GM21737 (cell line): ENCODE measurements around the gene FAM47C.
"Not testable (repeated sequence)": the region's sequence is repeated elsewhere in the genome, so short reads cannot be mapped to it uniquely, and the experiment has no call there.

Experiments
- ATAC-seq: cut with Tn5 transposase; IDR thresholded peaks from one replicate; pipeline ENCODE4 v1.9.1; 2021; ENCODE audit warnings: mild to moderate bottlenecking, moderate library complexity; ENCODE audit not compliant: unreplicated experiment

Gene FAM47C

GRCh38 chrX:37008182-37008581, at the start of gene FAM47C:
TSS of gene FAM47C (plus strand) at chrX:37008366. CDS start at chrX:37008411, 45 bp downstream.
- ATAC-seq, result not testable (repeated sequence)

DNA sequence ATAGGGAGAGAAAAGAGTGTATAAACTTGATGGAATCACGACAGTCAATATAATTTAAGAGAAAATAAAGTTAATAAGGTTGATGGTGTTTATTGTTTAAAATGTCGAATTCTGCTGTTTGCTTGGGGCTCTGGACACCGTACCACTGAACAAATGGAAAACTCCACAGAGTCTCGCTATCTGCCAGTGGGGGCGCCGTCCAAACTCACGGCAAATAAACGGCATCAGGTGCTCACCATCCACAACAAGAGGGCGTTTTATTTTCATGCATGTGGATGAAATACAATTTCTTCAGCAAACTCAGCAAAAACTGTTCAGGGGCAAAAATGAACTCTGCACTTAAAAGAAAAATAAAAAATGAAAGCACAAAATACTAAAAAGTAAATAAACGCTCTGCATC, 46.6 kb upstream of the FAM47C start:
- ATAC-seq, result no peak

- no peak for ATAC-seq
Observed at GRCh38 chrX:36963069-36963808, 44.9 kb upstream of the FAM47C start.

GRCh38 chrX:36963852-36964251, 44.3 kb upstream of the FAM47C start:
- ATAC-seq, result no peak

- no peak for ATAC-seq
Observed at GRCh38 chrX:36973575-36973974, 34.6 kb upstream of the FAM47C start.

GRCh38 chrX:36974911-36975310, 33.3 kb upstream of the FAM47C start:
- no peak for ATAC-seq

DNA sequence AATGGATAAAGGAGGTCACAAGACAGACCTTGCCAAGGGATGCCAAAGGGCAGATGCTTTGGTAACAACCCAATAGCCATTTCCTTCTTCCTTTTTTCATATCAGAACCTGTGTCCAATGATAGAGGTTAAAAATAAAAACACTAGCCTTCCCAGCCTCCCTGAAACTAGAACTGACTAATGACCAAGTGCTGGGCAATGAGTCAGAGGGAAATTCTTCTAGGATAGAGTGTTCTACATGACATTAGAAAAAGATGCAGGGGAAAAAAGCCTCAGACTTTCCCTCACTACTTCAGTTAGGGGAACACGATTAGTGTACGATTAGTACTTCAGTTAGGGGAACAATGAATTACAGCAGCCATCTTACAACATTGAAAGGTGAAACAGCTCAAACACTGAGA, 29.3 kb upstream of the FAM47C start:
- no peak for ATAC-seq

GRCh38 chrX:36983831-36984230, 24.3 kb upstream of the FAM47C start:
- ATAC-seq, result no peak

- not testable (repeated sequence) for ATAC-seq
Observed at GRCh38 chrX:36985416-36986209, 22.6 kb upstream of the FAM47C start.

DNA sequence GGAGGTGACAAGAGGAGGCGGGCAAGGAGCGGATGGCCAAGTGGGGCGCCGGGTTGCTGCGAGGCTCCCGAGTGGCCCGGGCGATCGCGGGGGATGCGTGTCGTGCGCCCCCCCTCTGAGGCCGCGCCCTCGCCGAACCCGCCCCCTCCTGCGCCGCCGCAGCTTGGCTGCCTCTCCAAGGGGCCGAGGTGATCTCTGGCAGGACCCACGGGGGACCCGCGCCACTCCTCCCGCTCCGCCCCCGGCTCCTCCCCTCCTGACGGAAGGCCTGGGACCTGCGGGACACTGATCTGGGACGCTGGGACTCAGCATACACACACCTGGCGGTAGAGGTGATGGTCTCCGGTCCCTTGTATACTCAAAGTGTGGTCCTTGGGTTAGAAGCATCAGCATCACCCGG, 21.9 kb upstream of the FAM47C start:
- ATAC-seq, result no peak

DNA sequence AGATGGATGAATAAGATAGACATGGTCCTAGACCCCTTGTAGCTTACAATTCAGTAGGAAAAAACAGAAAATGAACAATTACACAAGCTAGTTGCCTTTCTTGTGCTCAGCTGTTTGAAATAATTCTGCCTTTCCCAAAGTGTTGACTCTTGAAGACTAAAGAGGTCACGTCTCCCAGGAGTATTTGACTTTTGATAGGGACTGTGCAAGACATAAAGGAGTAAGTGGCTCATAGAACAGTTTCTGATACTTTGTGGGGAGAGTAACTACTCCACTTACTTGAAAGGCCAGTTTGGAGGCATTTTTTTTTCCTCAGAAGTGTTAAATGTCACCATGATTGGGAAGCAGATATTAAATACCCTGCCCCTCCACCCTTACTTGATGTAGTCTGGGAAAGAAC, 21.0 kb upstream of the FAM47C start:
- ATAC-seq, result not testable (repeated sequence)

DNA sequence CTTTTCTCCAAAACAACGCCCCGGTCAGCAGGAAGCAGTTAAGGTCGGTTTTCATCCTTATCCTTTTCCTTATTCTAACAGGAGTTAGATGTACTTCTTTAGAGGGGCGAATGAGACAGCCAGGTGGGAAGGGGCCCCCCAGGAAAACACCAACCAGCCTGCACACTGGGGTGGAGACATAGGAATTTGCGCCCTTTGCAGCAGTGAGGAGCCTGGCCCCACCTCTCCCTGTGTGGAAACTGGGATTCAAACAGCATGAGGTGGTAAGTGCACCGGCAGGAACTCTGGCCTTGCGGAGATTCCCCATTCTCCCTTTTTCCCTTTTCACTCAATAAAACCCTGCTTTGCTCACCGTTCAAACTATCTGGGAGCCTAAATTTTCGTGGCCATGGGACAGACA, 8.0 kb upstream of the FAM47C start:
- ATAC-seq, result no peak

DNA sequence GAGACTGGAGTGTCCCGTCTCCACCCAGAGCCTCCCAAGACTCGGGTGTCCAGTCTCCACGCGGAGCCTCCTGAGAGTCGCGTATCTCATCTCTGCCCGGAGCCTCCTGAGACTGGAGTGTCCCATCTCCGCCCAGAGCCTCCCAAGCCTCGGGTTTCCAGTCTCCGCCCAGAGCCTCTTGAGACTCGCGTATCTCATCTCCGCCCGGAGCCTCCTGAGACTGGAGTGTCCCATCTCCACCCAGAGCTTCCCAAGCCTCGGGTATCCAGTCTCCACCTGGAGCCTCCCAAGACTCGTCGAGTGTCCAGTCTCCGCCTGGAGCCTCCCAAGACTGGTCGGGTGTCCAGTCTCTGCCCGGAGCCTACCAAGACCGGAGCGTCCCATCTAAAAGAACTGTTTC, 2.3 kb downstream of the FAM47C start:
- no peak for ATAC-seq

GRCh38 chrX:37034260-37034659, 26.1 kb downstream of the FAM47C start:
- not testable (repeated sequence) for ATAC-seq

GRCh38 chrX:37036674-37037220, 28.6 kb downstream of the FAM47C start:
- ATAC-seq, result not testable (repeated sequence)

- not testable (repeated sequence) for ATAC-seq
Observed at GRCh38 chrX:37038814-37039213, 30.6 kb downstream of the FAM47C start.

DNA sequence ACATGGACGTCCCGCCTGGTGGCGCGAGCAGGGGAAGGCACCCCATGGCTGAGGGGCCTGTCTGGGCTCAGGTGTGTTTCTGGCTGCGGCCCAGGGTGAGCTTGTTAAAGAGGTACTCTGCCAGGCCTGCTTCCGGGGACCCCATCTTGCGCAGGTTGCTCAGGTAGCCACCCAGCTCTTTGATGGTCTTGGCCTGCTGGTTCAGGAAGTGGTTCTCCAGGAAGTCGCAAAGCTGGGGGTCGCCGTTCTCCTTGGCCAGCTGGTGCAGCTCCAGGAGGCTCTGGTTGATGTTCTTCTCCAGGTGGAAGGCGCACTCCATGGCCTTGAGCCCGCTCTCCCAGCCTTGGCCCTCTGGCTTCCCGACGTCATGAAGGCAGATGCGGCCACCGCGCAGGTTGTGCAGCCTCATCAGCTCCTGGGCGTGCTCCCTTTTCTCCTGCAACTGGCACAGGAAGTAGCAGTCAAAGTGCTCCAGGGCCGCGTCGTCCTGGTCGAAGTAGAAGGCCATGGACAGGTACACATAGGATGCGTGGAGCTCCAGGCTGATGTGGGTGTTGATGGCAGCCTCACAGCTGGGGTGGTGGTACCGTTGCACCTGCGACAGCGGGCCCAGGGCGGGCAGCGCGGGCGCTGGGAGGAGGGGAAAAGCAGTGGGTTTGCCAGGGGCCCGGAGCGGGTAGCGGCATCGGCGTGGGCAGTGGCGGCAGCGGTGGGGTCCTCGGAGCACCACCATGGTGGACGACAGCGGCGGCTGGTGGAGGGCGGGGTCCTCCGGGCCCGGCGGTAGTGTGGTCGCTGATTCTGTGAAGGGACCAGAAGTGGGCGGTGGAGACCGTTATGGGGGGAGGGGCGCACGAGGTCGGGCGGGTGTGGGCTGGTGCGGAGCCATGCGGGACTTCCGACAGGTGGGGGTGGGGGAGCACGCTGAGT, 35.1 kb downstream of the FAM47C start:
- not testable (repeated sequence) for ATAC-seq

GRCh38 chrX:37047776-37048175, 39.6 kb downstream of the FAM47C start:
- no peak for ATAC-seq

DNA sequence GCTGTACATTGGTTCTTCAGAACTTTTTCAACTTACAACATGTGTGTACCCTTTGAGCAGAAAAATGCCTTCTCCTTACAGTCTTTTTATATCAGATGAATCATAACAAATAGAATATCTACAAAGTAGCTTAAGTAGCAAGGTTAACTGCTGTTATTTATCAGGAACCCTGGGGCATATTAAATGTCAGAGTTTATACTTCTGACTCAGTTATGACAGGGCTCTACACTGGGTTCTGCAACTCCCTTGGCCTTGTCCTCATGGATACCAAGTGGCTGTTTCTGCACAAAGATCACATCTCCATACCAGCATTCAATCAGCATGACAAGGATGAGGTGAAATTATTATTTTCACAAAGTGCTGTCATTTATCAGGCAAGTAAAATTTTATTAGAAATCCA, 49.4 kb downstream of the FAM47C start:
- not testable (repeated sequence) for ATAC-seq

GRCh38 chrX:37060999-37061398, 52.8 kb downstream of the FAM47C start:
- no peak for ATAC-seq
